Measurements from ENCODE around the gene SI.

GRCh38 chr3:164984947-164985346 lies 93.3 kb downstream of the SI start:
- TF ChIP-seq CTCF (IDR thresholded peaks at IDR 0.05; ENCODE audit: low read length): no peak
- no peak for TF ChIP-seq EZH2 (optimal IDR thresholded peaks at IDR 0.05; ENCODE audit: low read depth, low read length)
- no peak for TF ChIP-seq EZH2phosphoT487 (IDR thresholded peaks at IDR 0.05; ENCODE audit: low read length)

Data from MM.1S (cell line).